22Rv1 (cell line): ENCODE data around the gene TGFB1.

ENCODE experiments used
- CTCF ChIP-seq: fragments of 450-650 bp; IDR thresholded peaks from 2 replicates; pipeline ENCODE4 v1.5.1; 2017; ENCODE audit warnings: mild to moderate bottlenecking
- ZFX ChIP-seq: fragments of 450-650 bp; IDR thresholded peaks from 2 replicates; pipeline ENCODE4 v1.6.1; 2017; ENCODE audit warnings: antibody characterized with exemption, borderline replicate concordance

- TF ChIP-seq CTCF (no peak), ZFX (no peak)
Measured at GRCh38 chr19:41299046-41299754, 54.5 kb downstream of the TGFB1 start.
